Heart left ventricle (tissue), 16 donors: ENCODE results near the gene KPNA6. TPM values are rescaled to one million over a fixed set of nuclear protein-coding genes. Genes with fewer than 3 reads are reported as not detected.

ENCODE experiments used
- ATAC-seq, 4 donors: fragments of 200-7000 bp; cut with Tn5 transposase; one replicate each; pipeline ENCODE4 v1.9.1; 2020 to 2022; ENCODE audit warnings: moderate library complexity in 4 of 4, mild to moderate bottlenecking in 3 of 4, moderate number of reproducible peaks in 1 of 4
- DNase-seq, 5 donors: peaks; one replicate each; pipeline ENCODE4 v3.0.0-alpha.2; 2020
- H3K27ac ChIP-seq, 12 donors: fragments of 200-600 bp; sonication (generic) in 4 of 12; one replicate each; pipeline versions ENCODE4 v1.5.0 to v1.8.0; 2016 to 2022; ENCODE audit warnings: mild to moderate bottlenecking in 2 of 12
- H3K27me3 ChIP-seq, 9 donors: fragments of 200-600 bp; sonication (generic) in 2 of 9; one replicate each; pipeline versions ENCODE4 v1.5.1 to v1.8.0; 2016 to 2022; ENCODE audit warnings: mild to moderate bottlenecking in 3 of 9
- H3K36me3 ChIP-seq, 9 donors: fragments of 200-600 bp; sonication (generic) in 2 of 9; one replicate each; pipeline versions ENCODE4 v1.5.0 to v1.8.0; 2018 to 2022; ENCODE audit warnings: mild to moderate bottlenecking in 2 of 9
- H3K4me1 ChIP-seq, 12 donors: fragments of 200-600 bp; sonication (generic) in 4 of 12; one replicate each; pipeline versions ENCODE4 v1.5.0 to v1.8.0; 2016 to 2022; ENCODE audit warnings: mild to moderate bottlenecking in 3 of 12
- H3K4me3 ChIP-seq, 12 donors: fragments of 200-600 bp; sonication (generic) in 4 of 12; one replicate each; pipeline versions ENCODE4 v1.5.0 to v1.8.0; 2017 to 2022; ENCODE audit warnings: mild to moderate bottlenecking in 9 of 12, moderate library complexity in 4 of 12
- H3K9me3 ChIP-seq, 12 donors: fragments of 200-600 bp; sonication (generic) in 4 of 12; one replicate each; pipeline versions ENCODE4 v1.5.0 to v1.8.0; 2016 to 2022; ENCODE audit warnings: mild to moderate bottlenecking in 1 of 12
- POLR2A ChIP-seq, 2 donors: fragments of 450-650 bp; IDR thresholded peaks; one replicate each; pipeline ENCODE4 v1.6.1; 2017; ENCODE audit warnings: antibody characterized with exemption in 2 of 2, mild to moderate bottlenecking in 2 of 2, moderate library complexity in 2 of 2
- WGBS, 4 donors: extraction: QIAGEN DNeasy Blood & Tissue Kit in 2 of 4; methylation state at CpG; one replicate each; pipeline versions ENCODE4 v1.1.5 to v1.1.7; 2013 to 2018; 5-methylcytosine and 5-hydroxymethylcytosine counted together
- intact Hi-C, 10 donors: fragments of 100-400 bp; cut with DNase I; formaldehyde crosslinking; loops; one replicate each; pipeline versions ENCODE4 v1.11.1 to v1.14.2; 2022
- polyA plus RNA-seq, 2 donors: library from polyadenylated mRNA; stranded (reverse); fragments of 200-250 nt; gene quantifications; one replicate each; pipeline ENCODE4 v1.2.3, GENCODE V29; 2013
- total RNA-seq, 9 donors: library from RNA; depleted of rRNA in 2 of 9; stranded (reverse); fragments of >200 nt in 2 of 9; fragmentation: NEBNext Ultra II Directional in 3 of 9; extraction: Animal tissue kit (Norgen Biotek cat#: 25700) in 3 of 9; gene quantifications; one replicate each; pipeline versions ENCODE4 v1.1.0 to v1.2.4, GENCODE V29; 2016 to 2023
- TF ChIP-seq, protein P1 (sequence below), 12 donors: fragments of 200-600 bp; sonication (generic) in 4 of 12; IDR thresholded peaks; one replicate each; pipeline versions ENCODE4 v1.5.0 to v1.8.0; 2018 to 2022; ENCODE audit warnings: antibody characterized with exemption in 12 of 12, mild to moderate bottlenecking in 5 of 12
- donor health status: ischemic (EF 13 %, LVEDD 7.1; RV severe dilation, severe dysfunction).
- donor health status: healthy with polysubstance abuse.
- donor health status: DM: no; HTN: yes; CAD: no.
- donor health status: DM: no; HTN: no; CAD: no.
- donor health status: ischemic (EF 25% LVEDD 6.9; RV normal size, moderate dysfunction).
- donor health status: ischemic (EF 25% LVEDD 5.7; RV mildly dilated, moderate dysfunction).
- donor health status: healthy.
- donor health status: DM: yes; HTN: yes; CAD: no.
- donor health status: ischemic (EF 35%, LVEDD 5.7; RV mildly dilated, moderate dysfunction).
- donor health status: nonischemic (EF 11% LVEDD 7.7; RV severe dilation, severe dysfunction).
- donor health status: DM: yes; HTN: yes; CAD: no.
- donor health status: PGD.
- donor health status: ischemic (EF 29% LVEDD 5.4; RV normal size, mild dysfunction).
- donor health status: nonischemic (EF 23%, LVEDD 6.1; RV moderate dilation, normal function).

The KPNA6 gene
- total and polyA plus RNA-seq, 11 donors: 10.2 to 99.2 (median 75.2) TPM

DNA sequence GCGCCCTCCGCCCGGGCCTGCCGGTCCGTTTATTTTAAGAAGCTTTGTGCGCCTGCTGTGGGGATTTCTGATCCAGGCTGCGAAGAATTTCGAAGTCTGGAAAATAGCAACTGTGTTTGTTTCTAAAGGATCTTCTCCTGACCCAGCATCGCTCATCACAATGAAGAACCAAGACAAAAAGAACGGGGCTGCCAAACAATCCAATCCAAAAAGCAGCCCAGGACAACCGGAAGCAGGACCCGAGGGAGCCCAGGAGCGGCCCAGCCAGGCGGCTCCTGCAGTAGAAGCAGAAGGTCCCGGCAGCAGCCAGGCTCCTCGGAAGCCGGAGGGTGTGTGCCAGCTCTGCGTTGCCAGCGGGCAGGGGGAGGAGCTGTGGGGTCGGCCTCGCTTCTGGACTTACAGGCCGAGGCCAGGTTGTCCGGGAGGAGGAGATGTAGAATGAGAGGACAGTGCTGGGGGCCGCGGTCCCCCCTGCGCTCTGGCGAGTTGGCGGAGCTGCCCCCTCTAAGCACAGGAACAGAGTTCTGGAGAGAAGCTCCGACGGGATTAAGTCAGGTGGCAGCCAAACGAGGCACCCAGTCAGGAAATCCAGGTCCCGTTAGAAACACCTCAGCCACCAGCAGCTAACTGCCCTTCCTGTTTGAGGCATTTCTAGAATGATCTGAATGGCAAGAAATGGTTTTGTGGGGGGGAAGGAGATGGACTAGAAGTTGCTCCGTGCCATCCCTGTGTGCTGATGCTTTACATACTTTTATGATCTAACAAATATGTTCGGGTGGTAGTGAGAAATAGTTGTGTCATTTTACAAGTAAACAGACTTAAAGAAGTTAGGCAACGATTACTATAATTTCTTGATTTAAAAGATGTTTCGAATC lies 72.6 kb downstream of the KPNA6 start:
- peak; percentile 54 to 80 (median 67) for DNase-seq
- TF ChIP-seq, protein P1, sequence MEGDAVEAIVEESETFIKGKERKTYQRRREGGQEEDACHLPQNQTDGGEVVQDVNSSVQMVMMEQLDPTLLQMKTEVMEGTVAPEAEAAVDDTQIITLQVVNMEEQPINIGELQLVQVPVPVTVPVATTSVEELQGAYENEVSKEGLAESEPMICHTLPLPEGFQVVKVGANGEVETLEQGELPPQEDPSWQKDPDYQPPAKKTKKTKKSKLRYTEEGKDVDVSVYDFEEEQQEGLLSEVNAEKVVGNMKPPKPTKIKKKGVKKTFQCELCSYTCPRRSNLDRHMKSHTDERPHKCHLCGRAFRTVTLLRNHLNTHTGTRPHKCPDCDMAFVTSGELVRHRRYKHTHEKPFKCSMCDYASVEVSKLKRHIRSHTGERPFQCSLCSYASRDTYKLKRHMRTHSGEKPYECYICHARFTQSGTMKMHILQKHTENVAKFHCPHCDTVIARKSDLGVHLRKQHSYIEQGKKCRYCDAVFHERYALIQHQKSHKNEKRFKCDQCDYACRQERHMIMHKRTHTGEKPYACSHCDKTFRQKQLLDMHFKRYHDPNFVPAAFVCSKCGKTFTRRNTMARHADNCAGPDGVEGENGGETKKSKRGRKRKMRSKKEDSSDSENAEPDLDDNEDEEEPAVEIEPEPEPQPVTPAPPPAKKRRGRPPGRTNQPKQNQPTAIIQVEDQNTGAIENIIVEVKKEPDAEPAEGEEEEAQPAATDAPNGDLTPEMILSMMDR (IDR thresholded peaks at IDR 0.05): no peak
- TF ChIP-seq POLR2A (IDR thresholded peaks at IDR 0.05): no peak
- peak overlapping the region; percentile 80 to 99 (median 94) for H3K27ac ChIP-seq
- ATAC-seq: peak in 3 of 4 donors; percentile 31 to 53 (median 42)
- H3K36me3 ChIP-seq: peaks cover 0 to 45% (median 43%) of the 10 kb centered on the region in 9 donors
- intact Hi-C loops: loop anchor here in 1 of 10 donors (2.0 kb wide), 1 partner anchor 20 kb away; the partner anchor contains the start of gene CCDC28B
- peaks cover 4 to 59% (median 44%) of the 10 kb centered on the region in 12 donors for H3K4me1 ChIP-seq
- H3K4me3 ChIP-seq: peak overlapping the region; percentile 30 to 81 (median 69)
- H3K9me3 ChIP-seq: no peaks in the 10 kb centered on the region
- H3K27me3 ChIP-seq: no peaks in the 10 kb centered on the region
- 6 to 10% (median 7%) methylated on average over 24 to 36 of the region's 36 CpGs for WGBS, 4 donors

DNA sequence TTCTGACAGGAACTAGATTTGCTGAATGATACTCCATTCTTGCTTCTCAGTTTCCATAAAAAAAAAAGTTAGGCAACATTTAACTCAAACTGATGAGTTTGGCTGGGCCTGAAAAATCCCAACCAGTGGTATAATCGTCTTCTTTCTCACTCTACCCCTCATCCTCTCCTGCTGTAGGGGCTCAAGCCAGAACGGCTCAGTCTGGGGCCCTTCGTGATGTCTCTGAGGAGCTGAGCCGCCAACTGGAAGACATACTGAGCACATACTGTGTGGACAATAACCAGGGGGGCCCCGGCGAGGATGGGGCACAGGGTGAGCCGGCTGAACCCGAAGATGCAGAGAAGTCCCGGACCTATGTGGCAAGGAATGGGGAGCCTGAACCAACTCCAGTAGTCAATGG lies 73.2 kb downstream of the KPNA6 start:
- TF ChIP-seq, protein P1 (IDR thresholded peaks at IDR 0.05): no peak
- no peak for TF ChIP-seq POLR2A (IDR thresholded peaks at IDR 0.05)
- 73 to 82% (median 77%) methylated on average over 9 of the region's 9 CpGs for WGBS, 4 donors
- ATAC-seq: no peak
- Histone ChIP-seq H3K4me3 (peak overlapping the region in 11 of 12 donors; percentile 30 to 81 (median 71)), H3K4me1 (peaks cover 4 to 64% (median 44%) of the 10 kb centered on the region in 12 donors), H3K27ac (peak overlapping the region in 8 of 12 donors; percentile 90 to 99 (median 94)), H3K36me3 (peaks cover 0 to 51% (median 49%) of the 10 kb centered on the region in 9 donors), H3K27me3 (no peaks in the 10 kb centered on the region), H3K9me3 (no peaks in the 10 kb centered on the region)
- intact Hi-C loops: loop anchor here in 1 of 10 donors (2.0 kb wide), 1 partner anchor 20 kb away; the partner anchor contains the start of gene CCDC28B
- DNase-seq: no peak

DNA sequence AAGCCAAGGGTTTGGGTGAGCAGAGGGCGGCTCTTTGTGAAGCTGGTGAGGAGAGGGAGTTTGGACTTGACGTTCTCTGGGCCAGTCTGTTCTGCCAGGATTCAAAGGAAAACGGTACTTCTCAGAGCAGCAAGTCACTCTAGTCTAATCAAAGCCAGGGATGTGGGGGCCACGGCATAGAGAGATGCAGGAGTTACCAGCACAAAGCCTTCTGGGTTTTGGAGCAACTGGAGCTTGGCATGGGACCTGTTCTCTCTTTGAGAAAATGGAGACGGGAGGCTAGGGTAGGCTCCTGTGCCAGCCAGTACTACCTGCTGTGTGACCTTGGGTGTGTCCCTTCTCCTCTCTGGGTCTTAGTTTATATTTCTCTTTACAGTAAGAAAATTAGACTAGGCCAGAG lies 73.7 kb downstream of the KPNA6 start:
- 79 to 84% (median 80%) methylated on average over 5 of the region's 5 CpGs for WGBS, 4 donors
- H3K36me3 ChIP-seq: peaks cover 0 to 56% (median 54%) of the 10 kb centered on the region in 9 donors
- DNase-seq: no peak
- intact Hi-C loops: loop anchor here in 1 of 10 donors (2.0 kb wide), 1 partner anchor 19 kb away; the partner anchor contains the start of gene CCDC28B
- H3K9me3 ChIP-seq: no peaks in the 10 kb centered on the region
- peaks cover 4 to 65% (median 44%) of the 10 kb centered on the region in 12 donors for H3K4me1 ChIP-seq
- ATAC-seq: no peak
- peak overlapping the region in 6 of 12 donors; percentile 66 to 81 (median 72) for H3K4me3 ChIP-seq
- TF ChIP-seq, protein P1 (IDR thresholded peaks at IDR 0.05): no peak
- TF ChIP-seq POLR2A (IDR thresholded peaks at IDR 0.05): no peak
- H3K27ac ChIP-seq: peak overlapping the region in 3 of 12 donors; percentile 94 to 99 (median 96)
- no peaks in the 10 kb centered on the region for H3K27me3 ChIP-seq

DNA sequence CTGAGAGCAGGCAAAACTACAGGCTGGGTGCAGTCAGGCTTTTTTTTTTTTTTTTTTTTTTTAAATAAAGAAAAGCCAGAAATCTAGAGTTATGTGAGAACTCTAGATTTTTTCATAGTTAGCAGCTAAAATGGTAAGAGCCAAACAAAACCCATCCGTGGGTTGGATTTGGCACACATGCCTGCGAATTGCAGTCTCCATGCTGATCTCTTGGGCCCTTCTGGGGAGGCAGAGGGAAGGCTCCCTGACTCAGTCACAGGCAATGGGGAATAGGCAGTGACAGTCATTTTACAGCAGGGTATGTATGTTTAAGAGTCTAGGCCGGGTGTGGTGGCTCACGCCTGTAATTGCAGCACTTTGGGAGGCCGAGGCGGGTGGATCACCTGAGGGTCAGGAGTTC lies 74.2 kb downstream of the KPNA6 start:
- 88 to 95% (median 90%) methylated on average over 6 of the region's 6 CpGs for WGBS, 4 donors
- Histone ChIP-seq H3K27ac (peak overlapping the region in 1 of 12 donors; percentile 99), H3K27me3 (no peaks in the 10 kb centered on the region), H3K4me3 (peak overlapping the region in 3 of 12 donors; percentile 66 to 75 (median 66)), H3K9me3 (no peaks in the 10 kb centered on the region), H3K4me1 (peaks cover 4 to 69% (median 46%) of the 10 kb centered on the region in 12 donors), H3K36me3 (peaks cover 0 to 61% (median 59%) of the 10 kb centered on the region in 9 donors)
- TF ChIP-seq, protein P1 (IDR thresholded peaks at IDR 0.05): no peak
- no peak for TF ChIP-seq POLR2A (IDR thresholded peaks at IDR 0.05)
- ATAC-seq (no peak), DNase-seq (no peak)
- intact Hi-C loops: no loop called here
